HG02981 (cell line): Measurements from ENCODE around the gene INTS4.
"Not testable (repeated sequence)": the region's sequence is repeated elsewhere in the genome, so short reads cannot be mapped to it uniquely, and the experiment has no call there.

Experiments used
- ATAC-seq: cut with Tn5 transposase; IDR thresholded peaks from one replicate; pipeline ENCODE4 v1.9.1; 2021; ENCODE audit warnings: mild to moderate bottlenecking, moderate library complexity; ENCODE audit not compliant: unreplicated experiment

INTS4 gene, protein sequence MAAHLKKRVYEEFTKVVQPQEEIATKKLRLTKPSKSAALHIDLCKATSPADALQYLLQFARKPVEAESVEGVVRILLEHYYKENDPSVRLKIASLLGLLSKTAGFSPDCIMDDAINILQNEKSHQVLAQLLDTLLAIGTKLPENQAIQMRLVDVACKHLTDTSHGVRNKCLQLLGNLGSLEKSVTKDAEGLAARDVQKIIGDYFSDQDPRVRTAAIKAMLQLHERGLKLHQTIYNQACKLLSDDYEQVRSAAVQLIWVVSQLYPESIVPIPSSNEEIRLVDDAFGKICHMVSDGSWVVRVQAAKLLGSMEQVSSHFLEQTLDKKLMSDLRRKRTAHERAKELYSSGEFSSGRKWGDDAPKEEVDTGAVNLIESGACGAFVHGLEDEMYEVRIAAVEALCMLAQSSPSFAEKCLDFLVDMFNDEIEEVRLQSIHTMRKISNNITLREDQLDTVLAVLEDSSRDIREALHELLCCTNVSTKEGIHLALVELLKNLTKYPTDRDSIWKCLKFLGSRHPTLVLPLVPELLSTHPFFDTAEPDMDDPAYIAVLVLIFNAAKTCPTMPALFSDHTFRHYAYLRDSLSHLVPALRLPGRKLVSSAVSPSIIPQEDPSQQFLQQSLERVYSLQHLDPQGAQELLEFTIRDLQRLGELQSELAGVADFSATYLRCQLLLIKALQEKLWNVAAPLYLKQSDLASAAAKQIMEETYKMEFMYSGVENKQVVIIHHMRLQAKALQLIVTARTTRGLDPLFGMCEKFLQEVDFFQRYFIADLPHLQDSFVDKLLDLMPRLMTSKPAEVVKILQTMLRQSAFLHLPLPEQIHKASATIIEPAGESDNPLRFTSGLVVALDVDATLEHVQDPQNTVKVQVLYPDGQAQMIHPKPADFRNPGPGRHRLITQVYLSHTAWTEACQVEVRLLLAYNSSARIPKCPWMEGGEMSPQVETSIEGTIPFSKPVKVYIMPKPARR

GRCh38 chr11:77994434-77995362, at the start of gene INTS4:
INTS4 (minus strand) TSS chr11:77994668; CDS start chr11:77994643, 25 bp downstream.
- ATAC-seq: peak; percentile 99

- ATAC-seq: no peak
Measured at GRCh38 chr11:78041843-78042440, 47.5 kb upstream of the INTS4 start.

DNA sequence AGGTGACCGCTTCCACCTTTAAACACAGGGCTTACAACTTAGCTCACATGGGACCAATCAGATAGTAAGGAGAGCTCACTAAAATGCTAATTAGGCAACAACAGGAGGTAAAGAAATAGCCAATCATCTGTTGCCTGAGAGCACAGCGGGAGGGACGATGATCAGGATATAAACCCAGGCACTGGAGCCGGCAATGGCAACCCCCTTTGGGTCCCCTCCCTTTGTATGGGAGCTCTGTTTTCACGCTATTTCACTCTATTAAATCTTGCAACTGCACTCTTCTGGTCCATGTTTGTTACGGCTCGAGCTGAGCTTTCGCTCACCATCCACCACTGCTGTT, 46.9 kb upstream of the INTS4 start:
- not testable (repeated sequence) for ATAC-seq

DNA sequence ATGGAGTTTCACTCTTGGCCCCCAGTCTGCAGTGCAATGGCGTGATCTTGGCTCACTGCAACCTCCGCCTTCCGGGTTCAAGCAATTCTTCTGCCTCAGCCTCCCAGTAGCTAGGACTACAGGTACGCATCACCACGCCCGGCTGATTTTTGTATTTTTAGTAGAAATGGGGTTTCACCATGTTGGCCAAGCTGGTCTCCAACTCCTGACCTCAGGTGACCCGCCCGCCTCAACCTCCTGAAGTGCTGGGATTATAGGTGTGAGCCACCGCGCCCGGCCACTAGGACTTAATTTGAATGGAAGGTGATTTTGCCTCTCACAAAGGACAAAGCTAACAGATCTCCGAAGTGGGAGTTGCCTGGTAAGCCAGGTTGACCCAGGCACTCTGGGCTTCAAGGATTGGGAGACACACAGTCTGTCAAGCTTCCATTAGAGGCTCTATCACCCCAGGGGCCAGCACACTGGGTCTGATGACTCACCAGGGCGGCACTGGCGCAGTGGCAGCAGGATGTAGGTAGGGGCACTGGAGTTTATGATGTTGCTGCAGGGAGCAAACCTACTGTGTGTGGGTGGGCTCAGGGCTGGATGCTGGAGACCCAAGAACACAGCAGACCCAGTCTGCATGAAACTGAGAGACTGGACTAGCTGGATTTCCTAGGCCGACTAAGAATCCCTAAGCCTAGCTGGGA, 46.4 kb upstream of the INTS4 start:
- no peak for ATAC-seq

- peak; percentile 68 for ATAC-seq
Measured at GRCh38 chr11:78039919-78040671, 45.6 kb upstream of the INTS4 start.

DNA sequence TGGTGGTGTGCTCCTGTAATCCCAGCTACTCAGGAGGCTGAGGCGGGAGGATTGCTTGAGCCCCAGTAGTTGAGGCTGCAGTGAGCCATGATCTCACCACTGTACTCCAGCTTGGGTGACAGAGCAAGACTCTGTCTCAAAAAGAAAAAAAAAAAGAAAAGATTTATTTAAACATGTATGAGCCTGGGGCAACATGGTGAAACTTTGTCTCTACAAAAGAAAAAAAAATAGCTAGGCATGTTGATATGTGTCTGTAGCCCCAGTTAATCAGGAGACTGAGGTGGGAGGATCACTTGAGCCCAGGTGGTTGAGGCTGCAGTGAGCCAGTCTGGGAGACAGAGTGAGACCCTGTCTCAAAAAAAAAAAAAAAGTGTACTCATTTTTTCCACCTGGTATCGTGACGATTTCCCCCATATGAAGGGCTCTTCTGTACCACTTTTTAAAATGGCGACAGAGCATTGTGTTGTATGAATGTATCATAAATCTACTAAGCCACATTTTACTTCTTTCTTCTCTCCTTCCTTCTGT, 45.0 kb upstream of the INTS4 start:
- no peak for ATAC-seq

DNA sequence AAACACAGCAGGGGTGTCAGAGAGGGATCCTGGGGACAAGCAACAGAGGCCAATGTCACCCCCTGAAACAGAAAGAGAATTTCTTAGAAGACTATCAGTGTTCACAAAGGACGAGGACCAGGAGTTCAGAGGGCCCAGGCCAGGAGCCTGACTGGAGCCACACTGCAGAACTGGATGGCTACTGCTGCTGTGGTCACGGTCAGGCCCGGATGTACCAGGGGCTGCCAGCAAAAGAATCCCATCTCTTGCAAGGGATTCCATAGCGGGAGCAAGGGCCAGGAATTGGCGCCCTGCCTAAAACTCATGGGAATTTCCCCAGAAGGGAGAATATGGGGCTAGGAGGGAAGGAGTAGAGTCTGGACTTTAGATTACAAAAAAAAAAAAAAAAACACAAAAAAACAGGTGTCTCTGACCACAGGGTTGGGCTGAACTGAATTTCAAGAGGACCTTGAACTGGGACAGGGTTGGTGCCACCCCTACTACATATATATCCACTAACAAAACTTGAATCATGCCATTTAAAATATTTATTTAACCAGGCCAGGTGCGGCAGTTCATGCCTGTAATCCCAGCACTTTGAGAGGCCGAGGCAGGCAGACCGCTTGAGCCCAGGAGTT, 44.3 kb upstream of the INTS4 start:
- no peak for ATAC-seq

DNA sequence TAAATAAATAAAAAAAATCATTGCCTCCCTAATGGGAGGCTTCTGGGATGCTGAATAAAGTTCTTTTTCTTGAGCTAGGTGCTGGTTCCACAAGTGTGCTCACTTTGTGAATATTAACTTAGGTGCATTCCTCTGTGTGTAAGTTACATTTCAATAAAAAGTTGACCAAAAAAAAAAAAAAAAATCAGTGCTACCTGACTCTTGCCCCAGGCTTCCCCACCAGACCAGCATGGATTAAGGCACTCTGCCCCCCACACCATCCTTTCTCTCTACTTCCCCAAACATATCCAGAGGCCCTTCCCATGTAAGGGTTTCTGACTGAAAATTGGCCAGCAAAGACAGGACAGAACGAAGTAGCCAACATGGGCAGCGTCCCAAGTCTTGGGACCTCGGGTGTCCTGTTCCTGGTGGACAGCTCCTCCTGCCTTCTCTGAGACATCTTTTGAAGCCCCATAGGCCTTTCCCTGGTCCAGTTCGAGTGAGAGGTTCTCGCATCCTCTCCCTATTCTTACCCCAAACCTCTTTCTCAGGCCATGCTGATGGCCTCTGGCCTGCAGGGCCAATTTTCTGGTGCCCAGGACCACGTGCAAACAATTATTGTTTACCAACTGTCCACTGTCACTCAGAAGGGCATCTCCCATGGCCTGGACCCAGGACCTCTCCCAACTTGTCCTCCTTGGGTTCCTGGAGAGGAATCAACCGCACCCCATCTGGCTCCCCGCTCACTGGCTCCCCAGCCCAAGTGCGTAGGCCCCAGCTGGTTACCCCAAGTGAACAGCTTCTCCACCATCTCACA, 43.6 kb upstream of the INTS4 start:
- ATAC-seq: no peak

DNA sequence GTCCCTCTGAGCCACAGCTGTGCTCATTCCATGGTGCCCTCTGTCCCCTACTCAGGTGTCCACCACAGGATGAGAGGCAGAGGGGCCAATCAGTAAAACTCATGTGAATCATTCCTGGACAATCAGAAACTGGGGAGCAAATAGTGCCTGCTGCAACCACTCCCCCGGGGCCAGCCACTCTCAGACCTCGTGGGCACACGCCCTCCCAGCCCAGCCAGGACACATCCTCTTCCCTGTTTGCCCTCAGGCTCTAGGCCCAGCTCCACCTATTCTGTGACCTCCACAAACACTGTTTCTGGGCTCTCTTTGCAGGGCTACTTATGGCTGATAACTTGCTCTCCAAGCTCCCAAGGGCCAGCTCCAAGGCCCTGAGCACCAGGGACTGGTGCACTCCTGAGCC, 42.6 kb upstream of the INTS4 start:
- ATAC-seq: no peak

GRCh38 chr11:78036313-78036712, 41.8 kb upstream of the INTS4 start:
- ATAC-seq: no peak

- no peak for ATAC-seq
Measured at GRCh38 chr11:78034623-78035022, 40.2 kb upstream of the INTS4 start.

GRCh38 chr11:78033040-78033439, 38.6 kb upstream of the INTS4 start:
- no peak for ATAC-seq

DNA sequence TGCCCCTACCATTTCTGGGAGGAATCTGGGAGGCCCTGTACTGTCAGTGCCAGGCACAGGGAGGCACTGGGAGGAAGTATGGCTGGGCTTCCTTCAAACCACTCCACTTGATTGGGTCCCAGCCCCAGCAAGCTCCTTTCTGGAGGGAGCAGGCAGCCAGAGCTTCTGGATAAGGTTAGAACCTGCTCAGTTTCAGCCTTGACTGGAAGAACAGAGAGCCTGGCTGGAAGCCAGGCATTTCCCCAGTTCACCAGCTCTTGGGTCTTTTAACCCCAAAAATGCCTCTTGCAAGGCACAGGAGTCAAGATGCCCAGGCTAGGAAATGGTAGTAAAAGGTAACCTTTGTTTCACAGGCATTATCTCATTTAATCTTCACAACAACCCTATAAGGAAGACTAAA, 37.6 kb upstream of the INTS4 start:
- ATAC-seq: no peak

DNA sequence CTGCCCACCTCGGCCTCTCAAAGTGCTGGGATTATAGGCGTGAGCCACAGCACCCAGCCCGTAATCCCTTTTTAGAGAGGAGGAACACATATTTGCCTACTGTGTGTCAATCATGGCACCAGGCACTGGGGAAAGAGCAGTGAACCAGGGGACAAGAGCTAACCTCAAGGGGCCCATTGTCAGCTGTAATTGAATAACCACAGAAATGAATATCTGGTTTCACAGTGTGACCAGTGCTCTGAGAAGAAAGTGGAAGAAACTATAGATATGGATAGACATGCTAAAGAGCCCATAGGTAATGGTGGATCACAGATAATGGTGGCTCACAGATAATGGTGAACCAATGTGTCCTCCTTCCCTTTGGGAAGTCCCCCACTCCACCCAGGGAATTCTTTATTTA, 37.2 kb upstream of the INTS4 start:
- peak; percentile 85 for ATAC-seq

- ATAC-seq: no peak
Measured at GRCh38 chr11:78030429-78031325, 36.2 kb upstream of the INTS4 start.

GRCh38 chr11:78028423-78028822, 34.0 kb upstream of the INTS4 start:
- not testable (repeated sequence) for ATAC-seq

- ATAC-seq: no peak
Measured at GRCh38 chr11:78027759-78028158, 33.3 kb upstream of the INTS4 start.
